Thyroid gland (tissue), 4 donors: ENCODE data around the gene TOLLIP.

ENCODE experiments used
- CTCF ChIP-seq, 6 experiments: fragments of 200-600 bp in 3 of 6; fragments of 450-650 bp in 3 of 6; sonication (generic) in 3 of 6; IDR thresholded peaks; one replicate each; pipeline ENCODE4 v1.5.1; 2016 to 2019; ENCODE audit warnings: antibody characterized with exemption in 6 of 6, mild to moderate bottlenecking in 2 of 6, inconsistent platforms in 1 of 6, moderate library complexity in 1 of 6
- POLR2A ChIP-seq, 2 donors: fragments of 450-650 bp; IDR thresholded peaks; one replicate each; pipeline ENCODE4 v1.6.1; 2017; ENCODE audit warnings: antibody characterized with exemption in 2 of 2, mild to moderate bottlenecking in 2 of 2, moderate library complexity in 1 of 2

GRCh38 chr11:1267441-1268100 lies 41.9 kb downstream of the TOLLIP start:
- TF ChIP-seq POLR2A (IDR thresholded peaks at IDR 0.05) = no peak
- no peak for TF ChIP-seq CTCF (IDR thresholded peaks at IDR 0.05)
